ENCODE measurements around the gene RAX2.
A peak's percentile ranks its signal among the peaks of the same experiment; 100 is the strongest.
"Not testable (repeated sequence)": the region's sequence is repeated elsewhere in the genome, so short reads cannot be mapped to it uniquely, and the experiment has no call there.

RAX2 gene

DNA sequence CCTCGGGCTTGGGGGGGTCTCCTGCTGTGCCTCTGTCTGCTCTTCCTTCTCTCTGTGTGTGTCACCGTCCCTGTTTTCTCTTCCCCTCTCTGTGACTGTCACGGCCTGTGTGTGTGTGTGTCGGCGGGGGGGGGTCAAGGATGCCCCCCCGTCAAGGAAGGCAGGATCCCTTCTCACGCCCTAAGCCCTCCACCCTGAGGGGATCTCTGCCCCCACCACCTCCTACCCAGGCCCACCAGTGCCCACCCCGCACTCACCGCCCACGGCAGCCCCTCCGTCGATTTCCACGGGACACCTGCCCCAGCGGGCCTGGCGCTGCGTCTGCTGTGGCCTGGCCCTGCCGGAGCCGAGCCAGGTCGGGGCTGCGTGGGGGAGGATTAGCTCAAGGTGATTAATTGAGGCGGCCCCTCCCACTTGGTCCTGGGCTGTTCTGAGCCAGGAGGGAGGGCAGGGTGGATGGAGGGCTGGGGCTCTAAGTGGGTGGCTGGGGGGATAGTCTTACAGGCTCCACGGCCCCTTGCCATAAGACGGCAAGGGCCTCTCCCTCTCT lies at the start of gene RAX2:
Gene RAX2, minus strand, starts transcription at position 323 of the 550 bp plus-strand sequence. CDS start 486 bp downstream, outside the sequence.
- Mint-ChIP-seq H3K36me3 (ENCODE audit: low read depth) (peaks cover 33% of the 10 kb centered on the region), H3K4me1 (ENCODE audit: low read depth) (peaks cover 3% of the 10 kb centered on the region), H3K27me3 (peaks cover 2% of the 10 kb centered on the region), H3K9me3 (peaks cover 7% of the 10 kb centered on the region), H3K27ac (no peak within 1 kb of the TSS), H3K4me3 (no peak within 1 kb of the TSS)
- intact Hi-C loops (cut with micrococcal nuclease): no loop called here

DNA sequence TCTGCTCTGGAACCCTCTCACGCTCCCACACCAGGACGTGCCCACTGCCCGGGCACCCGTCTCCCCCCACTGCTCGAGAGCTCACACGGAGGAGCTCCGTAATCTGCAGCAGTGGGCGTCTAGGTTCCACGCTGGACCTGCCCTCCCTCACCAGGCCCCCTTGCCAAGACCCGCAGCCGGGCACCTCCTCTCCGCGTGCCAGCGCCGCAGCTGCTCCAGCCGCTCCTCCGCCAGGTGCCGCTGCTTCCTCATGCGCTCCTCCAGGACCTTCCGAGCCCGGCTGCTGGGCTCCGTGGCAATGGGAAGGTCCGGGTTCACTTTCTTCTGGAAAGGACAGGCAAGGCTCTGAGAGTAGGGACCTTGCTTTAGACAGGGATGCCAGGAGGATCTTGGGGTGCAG lies 49.1 kb upstream of the RAX2 start:
- intact Hi-C loops (cut with micrococcal nuclease): loop anchor here (5.0 kb wide), 1 partner anchor 59 kb away; the partner anchor contains the start of genes APBA3 and MRPL54
- no peaks in the 10 kb centered on the region for H3K36me3 Mint-ChIP-seq (ENCODE audit: low read depth)
- H3K27me3 Mint-ChIP-seq: peaks cover 33% of the 10 kb centered on the region
- H3K27ac Mint-ChIP-seq: no peak overlapping the region
- H3K4me1 Mint-ChIP-seq (ENCODE audit: low read depth): peaks cover 35% of the 10 kb centered on the region
- no peak overlapping the region for H3K4me3 Mint-ChIP-seq
- H3K9me3 Mint-ChIP-seq: no peaks in the 10 kb centered on the region

DNA sequence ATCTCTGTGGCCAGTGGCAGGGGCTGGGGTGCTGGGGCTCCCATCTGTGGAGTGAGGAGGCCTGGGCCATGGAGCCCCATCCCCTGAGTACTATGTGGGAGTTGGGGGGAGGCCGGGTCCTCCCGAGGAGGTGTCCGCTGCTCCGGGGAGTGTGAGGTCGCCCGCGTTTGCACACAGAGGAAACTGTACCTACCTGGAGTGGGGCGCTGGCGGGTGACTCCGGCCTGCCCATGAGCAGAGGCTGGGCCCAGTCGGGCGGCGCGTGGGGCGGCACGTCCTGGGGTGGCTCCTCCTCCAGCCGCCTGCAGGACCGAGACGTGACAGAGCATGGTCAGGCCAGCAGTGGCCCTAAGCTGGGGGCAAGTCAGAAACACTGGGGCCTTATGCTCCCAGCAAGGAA lies 48.0 kb upstream of the RAX2 start:
- Mint-ChIP-seq H3K9me3 (no peaks in the 10 kb centered on the region), H3K4me1 (ENCODE audit: low read depth) (peaks cover 35% of the 10 kb centered on the region), H3K36me3 (ENCODE audit: low read depth) (no peaks in the 10 kb centered on the region), H3K27me3 (peaks cover 24% of the 10 kb centered on the region), H3K27ac (peak overlapping the region; percentile 76), H3K4me3 (no peak overlapping the region)
- intact Hi-C loops (cut with micrococcal nuclease): loop anchor here (5.0 kb wide), 1 partner anchor 58 kb away; the partner anchor contains the start of genes APBA3 and MRPL54

DNA sequence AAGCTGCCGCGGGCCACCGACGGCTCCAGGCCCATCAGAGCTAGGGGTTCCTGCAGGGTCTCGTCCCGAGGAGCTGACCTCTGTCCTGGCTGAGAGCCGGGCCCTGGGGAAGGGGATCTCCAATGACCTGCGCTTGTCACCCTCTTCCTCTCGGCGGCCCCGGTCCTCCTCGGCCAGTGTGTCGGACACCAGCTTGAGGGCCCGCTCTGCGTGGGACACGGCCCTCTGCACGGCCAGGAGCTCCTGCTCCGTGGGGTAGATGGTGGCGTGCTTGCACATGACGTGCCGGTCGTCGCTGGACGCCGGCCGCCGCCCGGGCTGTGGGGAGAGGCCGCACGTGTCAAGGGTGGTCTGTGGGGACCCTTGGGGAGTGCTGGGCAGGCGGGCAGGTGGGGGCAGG lies 46.9 kb upstream of the RAX2 start:
- H3K4me1 Mint-ChIP-seq (ENCODE audit: low read depth): peaks cover 35% of the 10 kb centered on the region
- intact Hi-C loops (cut with micrococcal nuclease): no loop called here
- peak overlapping the region; percentile 76 for H3K27ac Mint-ChIP-seq
- H3K36me3 Mint-ChIP-seq (ENCODE audit: low read depth): no peaks in the 10 kb centered on the region
- H3K27me3 Mint-ChIP-seq: peaks cover 27% of the 10 kb centered on the region
- peak overlapping the region; percentile 37 for H3K4me3 Mint-ChIP-seq
- H3K9me3 Mint-ChIP-seq: no peaks in the 10 kb centered on the region

DNA sequence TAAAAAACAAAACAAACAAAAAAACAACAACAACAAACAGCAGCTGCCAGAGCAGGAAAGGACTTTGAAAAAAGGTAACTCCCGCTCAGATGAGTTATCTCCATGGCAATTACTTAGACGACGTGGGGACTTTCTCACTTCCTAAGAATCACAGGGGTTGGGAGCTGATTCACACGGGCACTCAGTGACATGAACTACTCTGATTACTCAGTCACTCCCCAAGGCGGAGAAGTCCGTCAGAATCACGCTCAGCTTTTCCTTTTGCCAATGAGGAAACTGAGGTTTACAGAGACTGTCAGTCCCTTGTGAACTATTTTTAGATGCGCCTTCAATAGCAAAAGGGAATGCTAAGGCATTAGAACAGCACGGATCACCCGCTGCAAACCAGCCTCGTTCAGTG lies 46.4 kb upstream of the RAX2 start:
- intact Hi-C loops (cut with micrococcal nuclease): no loop called here
- no peaks in the 10 kb centered on the region for H3K9me3 Mint-ChIP-seq

DNA sequence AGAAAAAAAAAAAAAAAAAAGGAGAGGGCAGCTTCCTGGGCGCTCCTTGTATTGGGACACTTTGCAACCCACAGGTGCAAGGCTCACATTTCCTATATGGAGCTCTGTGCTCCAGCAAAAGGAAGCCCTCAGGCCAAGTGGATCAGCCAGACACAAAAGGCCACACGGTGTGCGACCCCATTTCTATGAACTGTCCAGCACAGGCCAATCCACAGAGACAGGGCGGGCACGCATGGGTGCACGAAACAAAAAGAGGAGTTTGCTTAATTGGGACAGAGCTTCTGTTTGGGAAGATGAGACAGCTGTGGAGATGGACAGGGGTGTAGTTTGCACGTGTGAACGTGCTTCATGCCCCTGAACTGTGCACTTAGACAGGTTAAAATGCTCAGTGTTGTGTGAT lies 45.7 kb upstream of the RAX2 start:
- no peaks in the 10 kb centered on the region for H3K36me3 Mint-ChIP-seq (ENCODE audit: low read depth)
- peaks cover 45% of the 10 kb centered on the region for H3K4me1 Mint-ChIP-seq (ENCODE audit: low read depth)
- peak overlapping the region; percentile 39 for H3K4me3 Mint-ChIP-seq
- no peaks in the 10 kb centered on the region for H3K9me3 Mint-ChIP-seq
- intact Hi-C loops (cut with micrococcal nuclease): no loop called here
- H3K27me3 Mint-ChIP-seq: peaks cover 22% of the 10 kb centered on the region
- H3K27ac Mint-ChIP-seq: peak overlapping the region; percentile 76

More for the DNA sequence above, 46.4 kb upstream of the RAX2 start:
- Mint-ChIP-seq H3K27ac (peak overlapping the region; percentile 76), H3K4me1 (ENCODE audit: low read depth) (peaks cover 39% of the 10 kb centered on the region), H3K4me3 (peak overlapping the region; percentile 37), H3K36me3 (ENCODE audit: low read depth) (no peaks in the 10 kb centered on the region), H3K27me3 (peaks cover 27% of the 10 kb centered on the region)

DNA sequence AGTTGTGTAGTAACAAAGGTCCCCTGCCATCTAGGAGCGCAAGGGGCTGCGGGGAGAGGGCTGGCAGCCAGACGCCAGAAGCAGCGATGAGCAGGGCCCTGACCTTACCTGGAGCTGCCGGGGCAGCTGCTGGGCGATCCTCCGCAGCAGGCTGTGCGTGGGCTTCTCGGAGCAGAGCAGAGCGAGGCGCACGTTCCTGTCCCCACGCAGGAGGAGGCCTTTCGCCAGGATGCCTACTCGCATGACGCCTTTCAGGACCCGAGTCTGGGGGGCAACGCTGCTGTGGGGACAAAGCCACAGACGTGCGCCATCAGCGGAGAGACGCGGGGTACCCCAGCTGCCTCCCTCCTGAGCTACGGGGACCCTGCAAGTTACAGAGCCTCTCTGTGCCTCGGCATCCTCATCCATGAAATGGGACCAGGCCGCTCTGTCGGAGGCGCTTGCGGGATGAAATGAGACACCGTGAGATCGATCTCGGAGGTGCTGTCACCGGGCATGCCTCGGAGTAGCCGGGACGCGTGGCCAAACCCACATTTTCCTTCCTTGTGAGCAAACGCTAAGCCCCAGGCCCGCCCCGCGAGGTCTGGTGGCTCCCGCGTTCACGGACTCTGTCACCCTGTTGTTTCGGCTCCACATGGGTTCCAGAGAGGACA lies 44.7 kb upstream of the RAX2 start:
- Mint-ChIP-seq H3K4me1 (ENCODE audit: low read depth) (peaks cover 47% of the 10 kb centered on the region), H3K4me3 (no peak overlapping the region), H3K27ac (no peak overlapping the region), H3K36me3 (ENCODE audit: low read depth) (no peaks in the 10 kb centered on the region), H3K27me3 (peaks cover 15% of the 10 kb centered on the region), H3K9me3 (no peaks in the 10 kb centered on the region)
- intact Hi-C loops (cut with micrococcal nuclease): no loop called here

DNA sequence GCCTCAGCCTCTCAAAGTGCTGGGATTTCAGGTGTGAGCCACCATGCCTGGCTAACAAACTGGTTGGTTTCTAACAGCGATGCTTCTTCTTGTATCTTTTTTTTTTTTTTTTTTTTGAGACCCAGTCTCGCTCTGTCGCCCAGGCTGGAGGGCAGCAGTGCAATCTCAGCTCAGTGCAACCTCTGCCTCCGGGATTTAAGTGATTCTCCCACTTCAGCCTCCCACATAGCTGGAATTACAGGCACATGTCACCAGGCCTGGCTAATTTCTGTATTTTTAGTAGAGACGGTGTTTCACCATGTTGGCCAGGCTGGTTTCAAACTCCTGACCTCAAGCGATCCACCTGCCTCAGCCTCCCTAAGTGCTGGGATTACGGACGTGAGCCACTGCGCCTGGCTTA lies 44.1 kb upstream of the RAX2 start:
- H3K4me1 Mint-ChIP-seq (ENCODE audit: low read depth): peaks cover 46% of the 10 kb centered on the region
- peaks cover 12% of the 10 kb centered on the region for H3K27me3 Mint-ChIP-seq
- not testable (repeated sequence) for H3K27ac Mint-ChIP-seq

DNA sequence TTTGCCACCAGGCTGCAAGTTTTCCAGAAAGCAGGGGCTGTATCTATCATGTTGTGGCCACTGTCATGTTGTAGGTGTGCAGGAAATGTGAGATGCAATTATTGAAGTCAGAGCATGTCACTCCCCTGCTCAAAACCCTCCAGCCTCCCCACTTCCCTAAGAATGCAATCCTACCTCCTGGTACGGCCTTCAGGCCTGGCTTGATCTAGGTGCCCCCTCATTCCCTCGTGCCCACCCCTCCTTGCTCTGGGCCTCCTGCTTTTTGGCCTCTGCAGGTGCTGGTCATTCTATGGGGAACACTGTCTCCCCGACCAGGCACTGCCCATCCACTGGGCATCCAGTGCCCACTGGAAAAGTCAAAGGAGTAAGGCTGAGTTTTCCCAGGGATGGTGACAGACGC lies 42.6 kb upstream of the RAX2 start:
- Mint-ChIP-seq H3K4me3 (no peak overlapping the region), H3K36me3 (ENCODE audit: low read depth) (no peaks in the 10 kb centered on the region), H3K9me3 (no peaks in the 10 kb centered on the region), H3K27ac (no peak overlapping the region), H3K4me1 (ENCODE audit: low read depth) (peaks cover 42% of the 10 kb centered on the region), H3K27me3 (peaks cover 10% of the 10 kb centered on the region)
- intact Hi-C loops (cut with micrococcal nuclease): no loop called here

More for the DNA sequence above, 44.1 kb upstream of the RAX2 start:
- H3K9me3 Mint-ChIP-seq; H3K36me3 Mint-ChIP-seq (ENCODE audit: low read depth); H3K4me3 Mint-ChIP-seq; intact Hi-C loops (cut with micrococcal nuclease): not testable (repeated sequence)

DNA sequence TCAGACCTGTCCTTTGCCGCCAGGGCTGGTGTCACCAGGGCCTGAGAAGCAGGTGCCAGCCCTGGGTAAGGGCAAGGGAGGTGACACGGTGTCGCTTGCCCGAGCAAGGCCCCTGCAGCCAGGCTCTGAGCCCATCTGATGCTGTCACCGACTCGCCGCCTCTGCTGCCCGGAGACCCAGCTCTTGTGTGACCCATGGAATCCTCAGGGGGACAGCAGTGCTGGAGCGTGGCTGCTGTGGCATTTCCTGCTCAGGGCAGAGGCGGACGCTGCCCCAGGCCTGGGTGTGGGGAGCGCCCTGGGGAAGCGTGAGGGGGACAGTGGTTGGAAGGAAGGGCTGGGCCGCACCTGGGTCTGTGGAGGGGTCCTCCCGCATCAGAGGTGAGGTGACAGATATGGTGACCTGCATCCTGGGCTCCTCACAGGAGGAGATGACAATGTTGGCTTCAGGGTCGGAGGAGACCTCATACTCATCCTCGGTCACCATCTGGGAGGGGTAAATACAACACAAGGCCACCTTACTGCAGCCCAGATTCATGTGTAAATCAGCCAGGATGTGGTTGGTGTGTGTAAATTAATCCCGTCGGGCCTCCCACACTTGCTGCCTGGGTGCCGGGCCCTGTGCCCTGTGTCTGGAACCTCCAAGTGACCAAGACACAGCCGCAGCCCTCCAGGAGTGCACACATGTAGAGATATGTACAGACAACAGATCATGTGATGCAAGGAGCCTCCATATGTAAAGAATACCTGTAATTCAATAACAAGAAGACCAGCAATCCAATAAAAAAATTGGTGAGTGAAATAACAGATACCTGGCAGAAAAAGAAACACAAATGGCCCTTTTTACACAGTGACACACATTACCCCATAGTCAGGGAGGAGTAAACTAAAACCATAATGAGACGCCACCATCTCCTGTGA lies 41.7 kb upstream of the RAX2 start:
- intact Hi-C loops (cut with micrococcal nuclease): no loop called here
- Mint-ChIP-seq H3K9me3 (no peaks in the 10 kb centered on the region), H3K4me1 (ENCODE audit: low read depth) (peaks cover 32% of the 10 kb centered on the region), H3K27me3 (peaks cover 9% of the 10 kb centered on the region), H3K27ac (peak overlapping the region; percentile 49), H3K36me3 (ENCODE audit: low read depth) (no peaks in the 10 kb centered on the region), H3K4me3 (no peak overlapping the region)

DNA sequence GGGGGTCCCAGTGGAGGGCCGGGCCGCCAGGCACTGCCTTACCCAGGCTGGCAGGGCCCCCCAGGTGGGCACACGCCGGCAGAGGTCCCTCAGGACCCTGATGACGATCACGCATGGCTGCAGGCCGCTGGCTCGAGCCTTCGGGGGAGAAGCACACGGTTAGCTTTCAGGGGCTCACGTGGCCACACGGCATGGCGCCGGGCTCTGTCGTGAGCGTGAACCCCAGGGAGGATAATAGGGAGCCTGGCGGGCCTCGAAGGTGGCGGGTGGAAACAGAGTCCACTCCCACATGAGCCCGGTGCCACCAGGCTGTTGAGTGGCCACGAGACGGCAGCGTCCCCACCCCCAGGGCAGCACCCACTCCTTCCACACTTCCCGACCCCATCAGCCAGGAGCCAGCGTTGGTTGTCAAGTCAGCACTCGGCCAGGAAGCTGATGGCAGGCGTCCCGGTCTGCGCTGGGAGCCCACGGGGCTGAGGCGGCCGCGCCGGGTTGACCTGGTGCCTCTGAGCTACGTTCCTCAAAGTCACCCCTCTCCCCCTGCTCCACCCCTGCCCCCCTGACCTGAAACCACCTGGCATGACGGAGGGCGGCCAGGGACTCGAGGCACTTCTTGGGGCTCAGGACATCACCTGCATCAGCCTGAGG lies 38.8 kb upstream of the RAX2 start:
- Mint-ChIP-seq H3K4me1 (ENCODE audit: low read depth) (peaks cover 36% of the 10 kb centered on the region), H3K4me3 (no peak overlapping the region), H3K9me3 (peaks cover 7% of the 10 kb centered on the region), H3K27me3 (peaks cover 15% of the 10 kb centered on the region), H3K27ac (no peak overlapping the region), H3K36me3 (ENCODE audit: low read depth) (no peaks in the 10 kb centered on the region)
- intact Hi-C loops (cut with micrococcal nuclease): no loop called here

DNA sequence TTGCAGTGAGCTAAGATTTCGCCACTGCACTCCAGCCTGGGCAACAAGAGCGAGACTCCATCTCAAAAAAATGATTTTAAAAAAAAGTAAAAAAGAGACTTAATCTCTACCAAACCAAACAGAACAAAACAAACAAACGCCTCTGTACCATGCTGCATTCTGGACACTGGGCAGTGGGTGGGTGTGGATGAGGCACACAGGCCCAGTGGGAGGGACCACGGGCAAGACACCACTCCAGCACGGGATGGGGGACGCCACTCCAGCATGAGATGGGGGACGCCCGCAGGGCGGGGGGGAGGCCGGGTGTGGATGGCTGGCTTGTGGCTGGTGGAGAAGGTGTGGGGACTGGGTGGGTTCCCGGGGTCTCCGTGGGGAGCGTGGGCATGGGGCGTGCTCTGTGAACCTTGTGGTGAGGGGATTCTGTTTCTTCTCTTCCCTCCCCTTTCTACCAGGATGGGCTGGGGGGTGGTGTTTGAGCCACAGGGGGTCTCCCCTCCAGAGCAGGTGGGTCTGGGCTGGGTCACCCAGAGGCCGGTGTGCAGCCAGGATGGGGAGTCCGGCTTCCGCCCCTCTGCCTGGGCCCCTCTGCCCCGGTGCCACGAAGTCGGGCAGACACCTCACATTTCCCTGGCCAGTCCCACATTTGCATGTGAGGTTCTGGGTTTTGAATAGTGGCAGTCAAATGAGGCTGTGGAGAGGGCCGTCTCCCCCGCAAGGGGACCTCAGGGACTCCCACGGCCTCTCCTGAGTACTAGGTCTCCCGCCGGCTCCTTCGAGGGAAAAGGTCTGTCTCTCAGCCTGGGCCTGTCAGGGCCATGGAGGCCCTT lies 38.1 kb upstream of the RAX2 start:
- intact Hi-C loops (cut with micrococcal nuclease): no loop called here
- Mint-ChIP-seq H3K4me1 (ENCODE audit: low read depth) (peaks cover 36% of the 10 kb centered on the region), H3K4me3 (no peak overlapping the region), H3K36me3 (ENCODE audit: low read depth) (no peaks in the 10 kb centered on the region), H3K27ac (no peak overlapping the region), H3K27me3 (peaks cover 18% of the 10 kb centered on the region), H3K9me3 (peaks cover 7% of the 10 kb centered on the region)
